CD14-positive monocyte (primary cell): Measurements from ENCODE around the gene PABPN1L. TPM values are rescaled to one million over a fixed set of nuclear protein-coding genes. Genes with fewer than 3 reads are reported as not detected.

Experiments used
- DNase-seq, 3 donors: peaks; one replicate each; pipeline ENCODE4 v3.0.0-alpha.2; 2011 to 2022
- H2AFZ ChIP-seq: 2 replicates; pipeline ENCODE4 v1.6.0; 2012; ENCODE audit warnings: mild to moderate bottlenecking, low read depth, low read length, inconsistent platforms; ENCODE audit not compliant: insufficient read depth, poor library complexity, severe bottlenecking
- H3K27ac ChIP-seq, 2 donors: 1 replicate in 1 of 2; 2 replicates in 1 of 2; pipeline ENCODE4 v1.5.1; 2012 to 2013; ENCODE audit warnings: low read length in 2 of 2, control low read depth in 1 of 2, inconsistent platforms in 1 of 2, low read depth in 1 of 2, mild to moderate bottlenecking in 1 of 2
- H3K27me3 ChIP-seq, 2 donors: one replicate each; pipeline versions ENCODE4 v1.6.0 to v1.6.1; 2011 to 2013; ENCODE audit warnings: low read length in 2 of 2; ENCODE audit not compliant: control insufficient read depth in 2 of 2, insufficient read depth in 2 of 2
- H3K36me3 ChIP-seq, 2 donors: replicated peaks in 1 of 2; 1 replicate in 1 of 2; 2 replicates in 1 of 2; pipeline versions ENCODE4 v1.5.1 to v1.6.1; 2012 to 2013; ENCODE audit warnings: low read length in 2 of 2, control low read depth in 1 of 2, inconsistent platforms in 1 of 2, mild to moderate bottlenecking in 1 of 2; ENCODE audit not compliant: insufficient read depth in 2 of 2, control insufficient read depth in 1 of 2
- H3K4me1 ChIP-seq, 2 donors: 1 replicate in 1 of 2; 2 replicates in 1 of 2; pipeline versions ENCODE4 v1.5.1 to v1.6.1; 2012 to 2013; ENCODE audit warnings: low read length in 2 of 2, control low read depth in 1 of 2, inconsistent platforms in 1 of 2, mild to moderate bottlenecking in 1 of 2, moderate library complexity in 1 of 2; ENCODE audit not compliant: insufficient read depth in 2 of 2, control insufficient read depth in 1 of 2
- H3K4me2 ChIP-seq: replicated peaks from 2 replicates; pipeline ENCODE3; 2012; ENCODE audit warnings: low read length, moderate library complexity, mild to moderate bottlenecking; ENCODE audit not compliant: poor library complexity, severe bottlenecking; ENCODE audit errors: extremely low read depth
- H3K4me3 ChIP-seq, 3 experiments: fragments of 200-600 bp in 1 of 3; sonication (generic) in 1 of 3; replicated peaks in 1 of 3; 1 replicate in 2 of 3; 2 replicates in 1 of 3; pipeline ENCODE4 v1.5.1; 2011 to 2013; ENCODE audit warnings: low read length in 3 of 3, mild to moderate bottlenecking in 3 of 3, control low read depth in 2 of 3, low read depth in 2 of 3, inconsistent platforms in 1 of 3, moderate library complexity in 1 of 3
- H3K79me2 ChIP-seq: 2 replicates; pipeline ENCODE4 v1.6.0; 2012; ENCODE audit warnings: mild to moderate bottlenecking, control low read depth, inconsistent platforms, low read length, moderate library complexity; ENCODE audit not compliant: insufficient read depth
- H3K9ac ChIP-seq: 2 replicates; pipeline ENCODE4 v1.6.0; 2017; ENCODE audit warnings: low read length, mild to moderate bottlenecking; ENCODE audit not compliant: insufficient read depth, poor library complexity, severe bottlenecking
- H3K9me3 ChIP-seq, 2 donors: replicated peaks in 1 of 2; 1 replicate in 1 of 2; 2 replicates in 1 of 2; pipeline versions ENCODE4 v1.5.1 to v1.6.1; 2012 to 2013; ENCODE audit warnings: low read length in 2 of 2, control low read depth in 1 of 2; ENCODE audit not compliant: control insufficient read depth in 1 of 2, insufficient read depth in 1 of 2
- H4K20me1 ChIP-seq: 2 replicates; pipeline ENCODE4 v1.6.0; 2012; ENCODE audit warnings: mild to moderate bottlenecking, low read length, control low read depth, moderate library complexity; ENCODE audit not compliant: insufficient read depth
- H3K27ac Mint-ChIP-seq, 7 donors: one replicate each; pipeline ENCODE4 v1.8.0; 2020; ENCODE audit warnings: mild to moderate bottlenecking in 7 of 7, mixed read lengths in 7 of 7, moderate library complexity in 6 of 7, inconsistent platforms in 2 of 7
- H3K27me3 Mint-ChIP-seq, 3 donors: one replicate each; pipeline ENCODE4 v1.8.0; 2021 to 2022; ENCODE audit warnings: low read depth in 3 of 3, mild to moderate bottlenecking in 3 of 3, mixed read lengths in 3 of 3, moderate library complexity in 3 of 3, inconsistent platforms in 1 of 3
- H3K36me3 Mint-ChIP-seq, 2 donors: one replicate each; pipeline ENCODE4 v1.8.0; 2020; ENCODE audit warnings: mixed read lengths in 2 of 2, inconsistent platforms in 1 of 2, mild to moderate bottlenecking in 1 of 2
- H3K4me1 Mint-ChIP-seq: one replicate; pipeline ENCODE4 v1.8.0; 2020; ENCODE audit warnings: mild to moderate bottlenecking, mixed read lengths
- H3K4me3 Mint-ChIP-seq, 2 donors: one replicate each; pipeline ENCODE4 v1.8.0; 2020; ENCODE audit warnings: mild to moderate bottlenecking in 2 of 2, mixed read lengths in 2 of 2, moderate library complexity in 1 of 2
- H3K9me3 Mint-ChIP-seq, 7 donors: one replicate each; pipeline ENCODE4 v1.8.0; 2020 to 2022; ENCODE audit warnings: mixed read lengths in 7 of 7, mild to moderate bottlenecking in 6 of 7, moderate library complexity in 6 of 7, inconsistent platforms in 2 of 7
- WGBS: methylation state at CpG from one replicate; pipeline ENCODE4 v1.1.5; 2013; ENCODE audit warnings: missing lambda C conversion rate; ENCODE audit not compliant: insufficient coverage; 5-methylcytosine and 5-hydroxymethylcytosine counted together
- intact Hi-C, 2 donors: fragments of 100-400 bp; cut with micrococcal nuclease; formaldehyde crosslinking; loops; one replicate each; pipeline versions ENCODE4 v1.15.0 to v1.15.1; 2023
- polyA plus RNA-seq, 3 donors: library from polyadenylated mRNA; depleted of rRNA in 1 of 3; unstranded in 2 of 3; stranded (reverse) in 1 of 3; fragments of 300-500 nt in 2 of 3; fragments of >200 nt in 1 of 3; fragmentation: Illumina TruSeq in 2 of 3; gene quantifications; 1 replicate in 2 of 3; 2 replicates in 1 of 3; pipeline ENCODE4 v1.2.3, GENCODE V29; 2012 to 2021
- TF ChIP-seq, protein P1 (sequence below): fragments of 200-600 bp; IDR thresholded peaks from one replicate; pipeline ENCODE4 v1.8.0; 2022; ENCODE audit warnings: antibody characterized with exemption, mild to moderate bottlenecking

The PABPN1L gene
- polyA plus RNA-seq, 3 donors = 0.39 TPM; not detected in 2

- H3K9me3 ChIP-seq = no peaks in the 10 kb centered on the region
- no peak for DNase-seq
- H3K4me1 ChIP-seq = peaks cover 24 to 27% of the 10 kb centered on the region in 2 donors
- peaks cover 2% of the 10 kb centered on the region for H3K79me2 ChIP-seq
- no peak overlapping the region for H3K4me2 ChIP-seq
- Mint-ChIP-seq H3K4me3 (no peak overlapping the region), H3K27me3 (peaks cover 0 to 3% (median 2%) of the 10 kb centered on the region in 3 donors), H3K4me1 (peaks cover 20% of the 10 kb centered on the region), H3K36me3 (peaks cover 42 to 63% of the 10 kb centered on the region in 2 donors), H3K27ac (no peak overlapping the region), H3K9me3 (no peaks in the 10 kb centered on the region)
- no peak overlapping the region for H3K4me3 ChIP-seq
- no peaks in the 10 kb centered on the region for H3K27me3 ChIP-seq
- peaks cover 84% of the 10 kb centered on the region for H4K20me1 ChIP-seq
- H3K27ac ChIP-seq = no peak overlapping the region
- H2AFZ ChIP-seq = no peak overlapping the region
- no peak overlapping the region for H3K9ac ChIP-seq
- H3K36me3 ChIP-seq = peaks cover 47 to 58% of the 10 kb centered on the region in 2 donors
- WGBS = 94% methylated on average over 25 of the region's 25 CpGs
- TF ChIP-seq, protein P1, sequence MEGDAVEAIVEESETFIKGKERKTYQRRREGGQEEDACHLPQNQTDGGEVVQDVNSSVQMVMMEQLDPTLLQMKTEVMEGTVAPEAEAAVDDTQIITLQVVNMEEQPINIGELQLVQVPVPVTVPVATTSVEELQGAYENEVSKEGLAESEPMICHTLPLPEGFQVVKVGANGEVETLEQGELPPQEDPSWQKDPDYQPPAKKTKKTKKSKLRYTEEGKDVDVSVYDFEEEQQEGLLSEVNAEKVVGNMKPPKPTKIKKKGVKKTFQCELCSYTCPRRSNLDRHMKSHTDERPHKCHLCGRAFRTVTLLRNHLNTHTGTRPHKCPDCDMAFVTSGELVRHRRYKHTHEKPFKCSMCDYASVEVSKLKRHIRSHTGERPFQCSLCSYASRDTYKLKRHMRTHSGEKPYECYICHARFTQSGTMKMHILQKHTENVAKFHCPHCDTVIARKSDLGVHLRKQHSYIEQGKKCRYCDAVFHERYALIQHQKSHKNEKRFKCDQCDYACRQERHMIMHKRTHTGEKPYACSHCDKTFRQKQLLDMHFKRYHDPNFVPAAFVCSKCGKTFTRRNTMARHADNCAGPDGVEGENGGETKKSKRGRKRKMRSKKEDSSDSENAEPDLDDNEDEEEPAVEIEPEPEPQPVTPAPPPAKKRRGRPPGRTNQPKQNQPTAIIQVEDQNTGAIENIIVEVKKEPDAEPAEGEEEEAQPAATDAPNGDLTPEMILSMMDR = no peak
- intact Hi-C loops = no loop called here
These were observed 23.7 kb downstream of the PABPN1L start for GRCh38 chr16:88842806-88843205.

- peaks cover 38 to 63% of the 10 kb centered on the region in 2 donors for H3K36me3 Mint-ChIP-seq
- H3K27me3 ChIP-seq = no peaks in the 10 kb centered on the region
- intact Hi-C loops = no loop called here
- H3K36me3 ChIP-seq = peaks cover 48 to 57% of the 10 kb centered on the region in 2 donors
- H3K4me2 ChIP-seq = no peak overlapping the region
- no peak overlapping the region for H3K4me3 ChIP-seq
- no peak overlapping the region for H3K4me3 Mint-ChIP-seq
- peaks cover 79% of the 10 kb centered on the region for H4K20me1 ChIP-seq
- H2AFZ ChIP-seq = no peak overlapping the region
- H3K4me1 ChIP-seq = peaks cover 24 to 27% of the 10 kb centered on the region in 2 donors
- peaks cover 2% of the 10 kb centered on the region for H3K79me2 ChIP-seq
- TF ChIP-seq, protein P1 = no peak
- no peaks in the 10 kb centered on the region for H3K9me3 ChIP-seq
- H3K9ac ChIP-seq = no peak overlapping the region
- H3K9me3 Mint-ChIP-seq = no peaks in the 10 kb centered on the region
- no peak for DNase-seq
- 100% methylated on average over 3 of the region's 15 CpGs for WGBS
- H3K27ac ChIP-seq = no peak overlapping the region
- peaks cover 0 to 3% (median 2%) of the 10 kb centered on the region in 3 donors for H3K27me3 Mint-ChIP-seq
- peaks cover 20% of the 10 kb centered on the region for H3K4me1 Mint-ChIP-seq
- peak overlapping the region in 1 of 7 donors; percentile 57 for H3K27ac Mint-ChIP-seq
These were observed 24.1 kb downstream of the PABPN1L start for GRCh38 chr16:88842308-88842756.
